HepG2 (cell line): Measurements from ENCODE around the gene SEC62. TPM values are rescaled to one million over a fixed set of nuclear protein-coding genes. Genes with fewer than 3 reads are reported as not detected.
A peak's percentile ranks its signal among the peaks of the same experiment; 100 is the strongest.

ENCODE experiments used
- FLYWCH1 ChIP-seq: sonication (generic); formaldehyde crosslinking; IDR thresholded peaks from 2 replicates; pipeline ENCODE4 v1.8.1; 2023; ENCODE audit warnings: mild to moderate bottlenecking, missing genetic modification reagents
- GATAD2A ChIP-seq: IDR thresholded peaks from 2 replicates; pipeline ENCODE4 v1.6.1; 2016
- HIVEP1 ChIP-seq: sonication (generic); formaldehyde crosslinking; IDR thresholded peaks from 2 replicates; pipeline ENCODE4 v1.4.0; 2020; ENCODE audit warnings: mild to moderate bottlenecking, missing genetic modification reagents
- MLLT10 ChIP-seq: sonication (generic); formaldehyde crosslinking; IDR thresholded peaks from 2 replicates; pipeline ENCODE4 v1.4.0; 2020; ENCODE audit warnings: missing genetic modification reagents
- ZEB1 ChIP-seq: IDR thresholded peaks from 2 replicates; pipeline ENCODE4 v1.6.1; 2012; ENCODE audit warnings: mild to moderate bottlenecking, low read depth, inconsistent platforms; ENCODE audit not compliant: insufficient replicate concordance
- ZNF12 ChIP-seq: sonication (generic); formaldehyde crosslinking; IDR thresholded peaks from 2 replicates; pipeline ENCODE4 v1.5.0; 2020; ENCODE audit warnings: missing genetic modification reagents
- ZNF251 ChIP-seq: sonication (generic); formaldehyde crosslinking; IDR thresholded peaks from 2 replicates; pipeline ENCODE4 v1.9.0; 2021; ENCODE audit warnings: mild to moderate bottlenecking, missing genetic modification reagents
- ZNF746 ChIP-seq: sonication (generic); formaldehyde crosslinking; IDR thresholded peaks from 2 replicates; pipeline ENCODE4 v1.8.0; 2022; ENCODE audit warnings: mild to moderate bottlenecking, missing genetic modification reagents
- polyA plus RNA-seq, 8 experiments: library from polyadenylated mRNA; depleted of rRNA in 3 of 8; stranded (reverse) in 7 of 8; unstranded in 1 of 8; fragments of >200 nt; fragmentation: Illumina TruSeq in 4 of 8; extraction: Trizol in 4 of 8; gene quantifications; 2 replicates each; pipeline versions ENCODE4 v1.2.1 to v1.2.3, GENCODE V29; 2011 to 2016; ENCODE audit warnings: low read depth in 4 of 8, missing spikeins in 1 of 8, mixed read lengths in 1 of 8; ENCODE audit not compliant: insufficient read depth in 1 of 8
- total RNA-seq, 5 experiments: library from RNA; depleted of rRNA; stranded (reverse); fragments of >200 nt; fragmentation: Illumina TruSeq; extraction: Trizol; gene quantifications; 2 replicates each; pipeline ENCODE4 v1.2.3, GENCODE V29; 2016; ENCODE audit warnings: low read depth in 1 of 5
- TF ChIP-seq, protein P1 (sequence below): sonication (generic); formaldehyde crosslinking; IDR thresholded peaks from 2 replicates; pipeline ENCODE4 v1.4.0; 2020; ENCODE audit warnings: missing genetic modification reagents
- TF ChIP-seq, protein P2 (sequence below): fragments of 450-650 bp; IDR thresholded peaks from 2 replicates; pipeline ENCODE4 v1.6.1; 2016
- TF ChIP-seq, protein P3 (sequence below): sonication (generic); formaldehyde crosslinking; IDR thresholded peaks from 2 replicates; pipeline ENCODE4 v1.4.0; 2020; ENCODE audit warnings: missing genetic modification reagents

Gene SEC62
- total and polyA plus RNA-seq, 2 of the 13 experiments (the other 11 are each of a cell fraction or from before 2014, with no cell fraction given), result 54.0 to 68.7 TPM

DNA sequence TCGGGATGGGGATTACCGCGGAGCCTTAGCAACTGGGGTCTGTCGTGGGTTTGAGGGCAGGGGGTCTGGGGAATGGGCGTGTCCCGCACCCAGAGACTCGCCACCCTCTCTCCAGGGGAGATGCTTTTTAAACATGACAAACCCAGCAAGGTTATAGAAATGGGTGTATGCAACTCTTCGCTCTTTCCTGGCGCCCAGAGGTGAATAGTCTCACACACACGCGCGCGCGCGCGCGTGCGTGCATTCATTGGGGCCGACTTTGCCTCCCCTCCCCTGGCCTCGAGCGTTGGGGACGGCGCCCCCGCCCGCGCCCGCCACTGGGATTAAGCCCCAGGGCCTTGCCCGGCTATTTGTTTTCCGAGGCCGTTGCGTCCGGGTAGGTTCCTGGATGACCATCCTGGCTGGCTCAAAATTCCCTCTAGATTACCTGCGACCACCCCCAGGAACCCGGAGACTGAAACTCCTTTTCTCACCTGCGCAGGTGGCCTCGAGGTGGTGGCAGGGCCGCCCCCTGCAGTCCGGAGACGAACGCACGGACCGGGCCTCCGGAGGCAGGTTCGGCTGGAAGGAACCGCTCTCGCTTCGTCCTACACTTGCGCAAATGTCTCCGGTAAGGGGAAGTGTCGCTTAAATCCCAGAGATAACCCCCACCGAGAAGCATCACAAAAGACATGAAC lies 72.0 kb downstream of the SEC62 start (continued):
- TF ChIP-seq, protein P1, sequence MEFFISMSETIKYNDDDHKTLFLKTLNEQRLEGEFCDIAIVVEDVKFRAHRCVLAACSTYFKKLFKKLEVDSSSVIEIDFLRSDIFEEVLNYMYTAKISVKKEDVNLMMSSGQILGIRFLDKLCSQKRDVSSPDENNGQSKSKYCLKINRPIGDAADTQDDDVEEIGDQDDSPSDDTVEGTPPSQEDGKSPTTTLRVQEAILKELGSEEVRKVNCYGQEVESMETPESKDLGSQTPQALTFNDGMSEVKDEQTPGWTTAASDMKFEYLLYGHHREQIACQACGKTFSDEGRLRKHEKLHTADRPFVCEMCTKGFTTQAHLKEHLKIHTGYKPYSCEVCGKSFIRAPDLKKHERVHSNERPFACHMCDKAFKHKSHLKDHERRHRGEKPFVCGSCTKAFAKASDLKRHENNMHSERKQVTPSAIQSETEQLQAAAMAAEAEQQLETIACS (CRISPR knock-in tag), result no peak; the same call in none of the 2 replicates
- TF ChIP-seq ZNF251 (CRISPR knock-in tag), result no peak
- no peak for TF ChIP-seq MLLT10
- TF ChIP-seq ZNF12, result no peak
- TF ChIP-seq, protein P2, sequence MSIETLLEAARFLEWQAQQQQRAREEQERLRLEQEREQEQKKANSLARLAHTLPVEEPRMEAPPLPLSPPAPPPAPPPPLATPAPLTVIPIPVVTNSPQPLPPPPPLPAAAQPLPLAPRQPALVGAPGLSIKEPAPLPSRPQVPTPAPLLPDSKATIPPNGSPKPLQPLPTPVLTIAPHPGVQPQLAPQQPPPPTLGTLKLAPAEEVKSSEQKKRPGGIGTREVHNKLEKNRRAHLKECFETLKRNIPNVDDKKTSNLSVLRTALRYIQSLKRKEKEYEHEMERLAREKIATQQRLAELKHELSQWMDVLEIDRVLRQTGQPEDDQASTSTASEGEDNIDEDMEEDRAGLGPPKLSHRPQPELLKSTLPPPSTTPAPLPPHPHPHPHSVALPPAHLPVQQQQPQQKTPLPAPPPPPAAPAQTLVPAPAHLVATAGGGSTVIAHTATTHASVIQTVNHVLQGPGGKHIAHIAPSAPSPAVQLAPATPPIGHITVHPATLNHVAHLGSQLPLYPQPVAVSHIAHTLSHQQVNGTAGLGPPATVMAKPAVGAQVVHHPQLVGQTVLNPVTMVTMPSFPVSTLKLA, result no peak
- 0 out of 2 replicates have a peak, but pooled peaks have one; percentile 11 for TF ChIP-seq GATAD2A (CRISPR knock-in tag)
- TF ChIP-seq, protein P3, sequence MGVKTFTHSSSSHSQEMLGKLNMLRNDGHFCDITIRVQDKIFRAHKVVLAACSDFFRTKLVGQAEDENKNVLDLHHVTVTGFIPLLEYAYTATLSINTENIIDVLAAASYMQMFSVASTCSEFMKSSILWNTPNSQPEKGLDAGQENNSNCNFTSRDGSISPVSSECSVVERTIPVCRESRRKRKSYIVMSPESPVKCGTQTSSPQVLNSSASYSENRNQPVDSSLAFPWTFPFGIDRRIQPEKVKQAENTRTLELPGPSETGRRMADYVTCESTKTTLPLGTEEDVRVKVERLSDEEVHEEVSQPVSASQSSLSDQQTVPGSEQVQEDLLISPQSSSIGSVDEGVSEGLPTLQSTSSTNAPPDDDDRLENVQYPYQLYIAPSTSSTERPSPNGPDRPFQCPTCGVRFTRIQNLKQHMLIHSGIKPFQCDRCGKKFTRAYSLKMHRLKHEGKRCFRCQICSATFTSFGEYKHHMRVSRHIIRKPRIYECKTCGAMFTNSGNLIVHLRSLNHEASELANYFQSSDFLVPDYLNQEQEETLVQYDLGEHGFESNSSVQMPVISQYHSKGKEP (CRISPR knock-in tag), result no peak
- no peak for TF ChIP-seq HIVEP1 (CRISPR knock-in tag)
- TF ChIP-seq FLYWCH1, result no peak
- TF ChIP-seq ZEB1, result peak; percentile 92
- 0 out of 2 replicates have a peak, but pooled peaks have one; percentile 7 for TF ChIP-seq ZNF746 (CRISPR knock-in tag)
